HepG2 (cell line): ENCODE results near the gene C11orf24. TPM values are rescaled to one million over a fixed set of nuclear protein-coding genes. Genes with fewer than 3 reads are reported as not detected.

ENCODE experiments used
- ARID2 ChIP-seq: sonication (generic); formaldehyde crosslinking; IDR thresholded peaks from 2 replicates; pipeline ENCODE4 v1.8.1; 2022; ENCODE audit warnings: mild to moderate bottlenecking, missing genetic modification reagents, borderline replicate concordance
- DNMT1 ChIP-seq: sonication (generic); formaldehyde crosslinking; IDR thresholded peaks from 2 replicates; pipeline ENCODE4 v1.5.1; 2020; ENCODE audit warnings: mild to moderate bottlenecking, missing genetic modification reagents
- ERF ChIP-seq: IDR thresholded peaks from 2 replicates; pipeline ENCODE4 v1.6.1; 2018; ENCODE audit warnings: missing biosample characterization, missing genetic modification reagents
- ISL2 ChIP-seq: sonication (generic); formaldehyde crosslinking; IDR thresholded peaks from 2 replicates; pipeline ENCODE4 v1.5.0; 2020; ENCODE audit warnings: missing genetic modification reagents
- NFATC3 ChIP-seq: sonication (generic); formaldehyde crosslinking; IDR thresholded peaks from 2 replicates; pipeline ENCODE4 v1.5.1; 2020; ENCODE audit warnings: mild to moderate bottlenecking, missing genetic modification reagents
- PITX1 ChIP-seq: sonication (generic); formaldehyde crosslinking; IDR thresholded peaks from 2 replicates; pipeline ENCODE4 v1.5.1; 2020; ENCODE audit warnings: mild to moderate bottlenecking, missing genetic modification reagents
- SRF ChIP-seq: IDR thresholded peaks from 2 replicates; pipeline ENCODE4 v1.6.1; 2011; ENCODE audit warnings: mild to moderate bottlenecking, low read depth, low read length, moderate library complexity
- ZFY ChIP-seq: sonication (generic); formaldehyde crosslinking; IDR thresholded peaks from 2 replicates; pipeline ENCODE4 v1.4.0; 2020; ENCODE audit warnings: missing genetic modification reagents
- ZKSCAN5 ChIP-seq: sonication (generic); formaldehyde crosslinking; IDR thresholded peaks from 2 replicates; pipeline ENCODE4 v1.5.1; 2020; ENCODE audit warnings: mild to moderate bottlenecking, missing genetic modification reagents
- ZNF12 ChIP-seq: sonication (generic); formaldehyde crosslinking; IDR thresholded peaks from 2 replicates; pipeline ENCODE4 v1.5.0; 2020; ENCODE audit warnings: missing genetic modification reagents
- ZNF382 ChIP-seq: sonication (generic); formaldehyde crosslinking; IDR thresholded peaks from 2 replicates; pipeline ENCODE4 v1.5.0; 2020; ENCODE audit warnings: missing genetic modification reagents, mild to moderate bottlenecking, borderline replicate concordance
- ZNF562 ChIP-seq: sonication (generic); formaldehyde crosslinking; IDR thresholded peaks from 2 replicates; pipeline ENCODE4 v1.8.0; 2022; ENCODE audit warnings: missing genetic modification reagents, borderline replicate concordance
- ZNF629 ChIP-seq: sonication (generic); formaldehyde crosslinking; conservative IDR thresholded peaks from 2 replicates; pipeline ENCODE4 v1.5.0; 2020; ENCODE audit warnings: missing genetic modification reagents
- polyA plus RNA-seq, 8 experiments: library from polyadenylated mRNA; depleted of rRNA in 3 of 8; stranded (reverse) in 7 of 8; unstranded in 1 of 8; fragments of >200 nt; fragmentation: Illumina TruSeq in 4 of 8; extraction: Trizol in 4 of 8; gene quantifications; 2 replicates each; pipeline versions ENCODE4 v1.2.1 to v1.2.3, GENCODE V29; 2011 to 2016; ENCODE audit warnings: low read depth in 4 of 8, missing spikeins in 1 of 8, mixed read lengths in 1 of 8; ENCODE audit not compliant: insufficient read depth in 1 of 8
- total RNA-seq, 5 experiments: library from RNA; depleted of rRNA; stranded (reverse); fragments of >200 nt; fragmentation: Illumina TruSeq; extraction: Trizol; gene quantifications; 2 replicates each; pipeline ENCODE4 v1.2.3, GENCODE V29; 2016; ENCODE audit warnings: low read depth in 1 of 5
- TF ChIP-seq, protein P1 (sequence below): sonication (generic); formaldehyde crosslinking; IDR thresholded peaks from 2 replicates; pipeline ENCODE4 v1.5.0; 2020; ENCODE audit warnings: missing genetic modification reagents
- TF ChIP-seq, protein P2 (sequence below): sonication (generic); formaldehyde crosslinking; IDR thresholded peaks from 2 replicates; pipeline ENCODE4 v1.5.0; 2020; ENCODE audit warnings: mild to moderate bottlenecking, missing genetic modification reagents
- TF ChIP-seq, protein P3 (sequence below): sonication (generic); formaldehyde crosslinking; IDR thresholded peaks from 2 replicates; pipeline ENCODE4 v1.5.0; 2020; ENCODE audit warnings: missing genetic modification reagents
- TF ChIP-seq, protein P4 (sequence below): sonication (generic); formaldehyde crosslinking; conservative IDR thresholded peaks from 2 replicates; pipeline ENCODE4 v1.8.0; 2022; ENCODE audit warnings: missing genetic modification reagents
- TF ChIP-seq, protein P5 (sequence below): sonication (generic); formaldehyde crosslinking; IDR thresholded peaks from 2 replicates; pipeline ENCODE4 v1.5.0; 2020; ENCODE audit warnings: mild to moderate bottlenecking, missing genetic modification reagents, borderline replicate concordance

The C11orf24 gene
- total and polyA plus RNA-seq, 2 of the 13 experiments (the other 11 are each of a cell fraction or from before 2014, with no cell fraction given) = 52.9 to 55.5 TPM

DNA sequence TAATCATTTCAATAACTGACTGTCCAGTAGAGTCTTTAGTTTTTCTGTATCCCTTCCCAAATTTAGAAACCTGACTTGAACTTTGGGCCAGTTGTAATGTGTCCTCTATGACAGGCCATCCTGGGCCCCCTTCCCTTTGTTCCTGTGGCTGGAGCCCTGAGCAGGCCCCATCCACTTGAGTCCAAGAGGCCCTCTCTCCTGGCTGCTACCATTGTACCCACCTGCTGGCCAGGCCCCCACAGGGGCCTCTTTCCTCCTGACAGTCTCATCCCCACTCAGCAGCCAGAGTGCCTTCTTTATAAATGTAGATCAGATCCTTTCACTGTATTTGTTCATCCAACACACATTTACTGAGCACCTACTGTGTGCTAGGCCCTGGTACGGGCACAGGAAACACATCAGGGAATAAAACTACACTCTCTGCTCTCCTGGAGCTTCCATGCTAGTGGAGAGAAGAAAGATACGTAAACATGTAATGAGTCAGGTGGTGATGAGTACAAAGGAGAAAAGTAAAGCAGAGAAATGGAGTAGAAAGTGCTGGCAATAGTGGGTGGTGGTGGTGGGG, 37.9 kb upstream of the C11orf24 start (continued):
- TF ChIP-seq, protein P1, sequence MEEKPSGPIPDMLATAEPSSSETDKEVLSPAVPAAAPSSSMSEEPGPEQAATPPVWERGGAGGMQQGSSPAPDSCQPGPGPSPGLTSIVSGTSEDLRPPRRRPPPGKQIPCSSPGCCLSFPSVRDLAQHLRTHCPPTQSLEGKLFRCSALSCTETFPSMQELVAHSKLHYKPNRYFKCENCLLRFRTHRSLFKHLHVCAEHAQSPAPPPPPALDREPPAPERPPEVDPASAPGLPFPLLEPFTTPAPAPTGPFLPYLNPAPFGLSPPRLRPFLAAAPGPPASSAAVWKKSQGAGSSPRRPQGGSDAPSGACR = no peak
- TF ChIP-seq ZNF562 (no peak), ZNF12 (CRISPR knock-in tag) (no peak), ERF (no peak), NFATC3 (CRISPR knock-in tag) (no peak), ARID2 (CRISPR knock-in tag) (no peak), SRF (no peak), ZKSCAN5 (peak; percentile 94), PITX1 (CRISPR knock-in tag) (0 out of 2 replicates have a peak, but pooled peaks have one; percentile 19), ZNF382 (no peak), DNMT1 (CRISPR knock-in tag) (no peak), ZFY (peak; percentile 65), ZNF629 (CRISPR knock-in tag) (no peak), ISL2 (CRISPR knock-in tag) (no peak)
- TF ChIP-seq, protein P2, sequence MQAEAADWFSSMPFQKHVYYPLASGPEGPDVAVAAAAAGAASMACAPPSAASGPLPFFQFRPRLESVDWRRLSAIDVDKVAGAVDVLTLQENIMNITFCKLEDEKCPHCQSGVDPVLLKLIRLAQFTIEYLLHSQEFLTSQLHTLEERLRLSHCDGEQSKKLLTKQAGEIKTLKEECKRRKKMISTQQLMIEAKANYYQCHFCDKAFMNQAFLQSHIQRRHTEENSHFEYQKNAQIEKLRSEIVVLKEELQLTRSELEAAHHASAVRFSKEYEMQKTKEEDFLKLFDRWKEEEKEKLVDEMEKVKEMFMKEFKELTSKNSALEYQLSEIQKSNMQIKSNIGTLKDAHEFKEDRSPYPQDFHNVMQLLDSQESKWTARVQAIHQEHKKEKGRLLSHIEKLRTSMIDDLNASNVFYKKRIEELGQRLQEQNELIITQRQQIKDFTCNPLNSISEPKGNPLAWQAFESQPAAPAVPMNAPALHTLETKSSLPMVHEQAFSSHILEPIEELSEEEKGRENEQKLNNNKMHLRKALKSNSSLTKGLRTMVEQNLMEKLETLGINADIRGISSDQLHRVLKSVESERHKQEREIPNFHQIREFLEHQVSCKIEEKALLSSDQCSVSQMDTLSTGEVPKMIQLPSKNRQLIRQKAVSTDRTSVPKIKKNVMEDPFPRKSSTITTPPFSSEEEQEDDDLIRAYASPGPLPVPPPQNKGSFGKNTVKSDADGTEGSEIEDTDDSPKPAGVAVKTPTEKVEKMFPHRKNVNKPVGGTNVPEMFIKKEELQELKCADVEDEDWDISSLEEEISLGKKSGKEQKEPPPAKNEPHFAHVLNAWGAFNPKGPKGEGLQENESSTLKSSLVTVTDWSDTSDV (CRISPR knock-in tag) = no peak
- TF ChIP-seq, protein P3, sequence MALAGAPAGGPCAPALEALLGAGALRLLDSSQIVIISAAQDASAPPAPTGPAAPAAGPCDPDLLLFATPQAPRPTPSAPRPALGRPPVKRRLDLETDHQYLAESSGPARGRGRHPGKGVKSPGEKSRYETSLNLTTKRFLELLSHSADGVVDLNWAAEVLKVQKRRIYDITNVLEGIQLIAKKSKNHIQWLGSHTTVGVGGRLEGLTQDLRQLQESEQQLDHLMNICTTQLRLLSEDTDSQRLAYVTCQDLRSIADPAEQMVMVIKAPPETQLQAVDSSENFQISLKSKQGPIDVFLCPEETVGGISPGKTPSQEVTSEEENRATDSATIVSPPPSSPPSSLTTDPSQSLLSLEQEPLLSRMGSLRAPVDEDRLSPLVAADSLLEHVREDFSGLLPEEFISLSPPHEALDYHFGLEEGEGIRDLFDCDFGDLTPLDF (CRISPR knock-in tag) = no peak
- TF ChIP-seq, protein P4, sequence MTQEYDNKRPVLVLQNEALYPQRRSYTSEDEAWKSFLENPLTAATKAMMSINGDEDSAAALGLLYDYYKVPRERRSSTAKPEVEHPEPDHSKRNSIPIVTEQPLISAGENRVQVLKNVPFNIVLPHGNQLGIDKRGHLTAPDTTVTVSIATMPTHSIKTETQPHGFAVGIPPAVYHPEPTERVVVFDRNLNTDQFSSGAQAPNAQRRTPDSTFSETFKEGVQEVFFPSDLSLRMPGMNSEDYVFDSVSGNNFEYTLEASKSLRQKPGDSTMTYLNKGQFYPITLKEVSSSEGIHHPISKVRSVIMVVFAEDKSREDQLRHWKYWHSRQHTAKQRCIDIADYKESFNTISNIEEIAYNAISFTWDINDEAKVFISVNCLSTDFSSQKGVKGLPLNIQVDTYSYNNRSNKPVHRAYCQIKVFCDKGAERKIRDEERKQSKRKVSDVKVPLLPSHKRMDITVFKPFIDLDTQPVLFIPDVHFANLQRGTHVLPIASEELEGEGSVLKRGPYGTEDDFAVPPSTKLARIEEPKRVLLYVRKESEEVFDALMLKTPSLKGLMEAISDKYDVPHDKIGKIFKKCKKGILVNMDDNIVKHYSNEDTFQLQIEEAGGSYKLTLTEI (CRISPR knock-in tag) = no peak
- TF ChIP-seq, protein P5, sequence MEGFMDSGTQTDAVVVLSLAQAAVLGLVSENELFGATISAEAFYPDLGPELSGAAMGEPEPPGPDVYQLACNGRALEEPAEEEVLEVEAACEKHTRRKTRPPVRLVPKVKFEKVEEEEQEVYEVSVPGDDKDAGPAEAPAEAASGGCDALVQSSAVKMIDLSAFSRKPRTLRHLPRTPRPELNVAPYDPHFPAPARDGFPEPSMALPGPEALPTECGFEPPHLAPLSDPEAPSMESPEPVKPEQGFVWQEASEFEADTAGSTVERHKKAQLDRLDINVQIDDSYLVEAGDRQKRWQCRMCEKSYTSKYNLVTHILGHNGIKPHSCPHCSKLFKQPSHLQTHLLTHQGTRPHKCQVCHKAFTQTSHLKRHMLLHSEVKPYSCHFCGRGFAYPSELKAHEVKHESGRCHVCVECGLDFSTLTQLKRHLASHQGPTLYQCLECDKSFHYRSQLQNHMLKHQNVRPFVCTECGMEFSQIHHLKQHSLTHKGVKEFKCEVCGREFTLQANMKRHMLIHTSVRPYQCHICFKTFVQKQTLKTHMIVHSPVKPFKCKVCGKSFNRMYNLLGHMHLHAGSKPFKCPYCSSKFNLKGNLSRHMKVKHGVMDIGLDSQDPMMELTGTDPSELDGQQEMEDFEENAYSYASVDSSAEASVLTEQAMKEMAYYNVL (CRISPR knock-in tag) = 0 out of 2 replicates have a peak, but pooled peaks have one; percentile 30
